ENCODE data around the gene PSD. TPM values are rescaled to one million over a fixed set of nuclear protein-coding genes. Genes with fewer than 3 reads are reported as not detected.

Gene PSD
- total RNA-seq, 2 experiments from 2014 or later = 9.3 to 10.4 TPM

GRCh38 chr10:102462512-102463054, 44.0 kb upstream of the PSD start:
- no peak for ATAC-seq
- no peak for DNase-seq
- no peak for TF ChIP-seq CTCF (IDR thresholded peaks at IDR 0.05)
- intact Hi-C loops (cut with micrococcal nuclease) = no loop called here
- H3K4me3 Mint-ChIP-seq = peak overlapping the region; percentile 91
- CTCF ChIA-PET = interaction anchor here (0.9 to 4.7 kb wide), 12 partner anchors 10 to 232 kb away, joined by 3 to 40 read pairs (median 7); partner anchors contain the start of genes ACTR1A and C10orf95
- POLR2A ChIA-PET = interaction anchor here (0.9 to 3.9 kb wide), 8 partner anchors 9 to 303 kb away, joined by 3 to 71 read pairs (median 6); partner anchors contain the start of genes C10orf95 and FBXL15
- H3K4me1 Mint-ChIP-seq (ENCODE audit: low read depth) = peaks cover 27% of the 10 kb centered on the region
- no peaks in the 10 kb centered on the region for H3K9me3 Mint-ChIP-seq
- H3K36me3 Mint-ChIP-seq (ENCODE audit: low read depth) = peaks cover 1% of the 10 kb centered on the region
- H3K27me3 Mint-ChIP-seq = no peaks in the 10 kb centered on the region
- no peak overlapping the region for H3K27ac Mint-ChIP-seq

- ATAC-seq = peak; percentile 96
- intact Hi-C loops (cut with micrococcal nuclease) = no loop called here
- Mint-ChIP-seq H3K4me1 (ENCODE audit: low read depth) (peaks cover 27% of the 10 kb centered on the region), H3K4me3 (peak overlapping the region; percentile 91), H3K27me3 (no peaks in the 10 kb centered on the region), H3K27ac (peak overlapping the region; percentile 80), H3K36me3 (ENCODE audit: low read depth) (peaks cover 5% of the 10 kb centered on the region), H3K9me3 (no peaks in the 10 kb centered on the region)
- ChIA-PET POLR2A (interaction anchor here (0.7 to 3.9 kb wide), 16 partner anchors 10 to 185 kb away, joined by 3 to 71 read pairs (median 4); partner anchors contain the start of genes ACTR1A, C10orf95, CUEDC2 and FBXL15), CTCF (interaction anchor here (0.7 to 4.7 kb wide), 19 partner anchors 10 to 234 kb away, joined by 3 to 40 read pairs (median 5); partner anchors contain the start of genes ACTR1A, C10orf95, FBXL15 and GBF1)
- peak; percentile 95 for DNase-seq
- TF ChIP-seq CTCF (IDR thresholded peaks at IDR 0.05) = no peak
Observed at GRCh38 chr10:102461187-102462054, 42.8 kb upstream of the PSD start.

GRCh38 chr10:102460836-102461186, 42.2 kb upstream of the PSD start:
- H3K4me3 Mint-ChIP-seq = peak overlapping the region; percentile 91
- peaks cover 8% of the 10 kb centered on the region for H3K36me3 Mint-ChIP-seq (ENCODE audit: low read depth)
- ATAC-seq = peak; percentile 28
- peaks cover 27% of the 10 kb centered on the region for H3K4me1 Mint-ChIP-seq (ENCODE audit: low read depth)
- intact Hi-C loops (cut with micrococcal nuclease) = no loop called here
- TF ChIP-seq CTCF (IDR thresholded peaks at IDR 0.05) = no peak
- ChIA-PET CTCF (interaction anchor here (1.0 to 4.7 kb wide), 10 partner anchors 9 to 216 kb away, joined by 3 to 40 read pairs (median 6); partner anchors contain the start of genes C10orf95 and GBF1), POLR2A (interaction anchor here (0.7 to 3.9 kb wide), 12 partner anchors 10 to 185 kb away, joined by 3 to 71 read pairs (median 5); partner anchors contain the start of genes ACTR1A, C10orf95 and CUEDC2)
- no peak for DNase-seq
- peak overlapping the region; percentile 80 for H3K27ac Mint-ChIP-seq
- H3K9me3 Mint-ChIP-seq = no peaks in the 10 kb centered on the region
- H3K27me3 Mint-ChIP-seq = no peaks in the 10 kb centered on the region

GRCh38 chr10:102458656-102459055, 40.1 kb upstream of the PSD start:
- Mint-ChIP-seq H3K27me3 (no peaks in the 10 kb centered on the region), H3K4me3 (no peak overlapping the region), H3K36me3 (ENCODE audit: low read depth) (peaks cover 17% of the 10 kb centered on the region), H3K9me3 (no peaks in the 10 kb centered on the region), H3K27ac (no peak overlapping the region), H3K4me1 (ENCODE audit: low read depth) (peaks cover 22% of the 10 kb centered on the region)
- ATAC-seq (no peak), DNase-seq (no peak)
- ChIA-PET POLR2A (no interaction called here), CTCF (no interaction called here)
- intact Hi-C loops (cut with micrococcal nuclease) = no loop called here
- TF ChIP-seq CTCF (IDR thresholded peaks at IDR 0.05) = no peak
